Neural crest cell (in vitro differentiated cells): Measurements from ENCODE around the gene PNMA1. TPM values are rescaled to one million over a fixed set of nuclear protein-coding genes. Genes with fewer than 3 reads are reported as not detected.

Experiments used
- DNase-seq: peaks from one replicate; pipeline ENCODE4 v3.0.0; 2021; ENCODE audit warnings: low read depth, mixed read lengths, low spot score
- H3K27ac Mint-ChIP-seq: one replicate; pipeline ENCODE4 v1.8.0; 2021; ENCODE audit warnings: mild to moderate bottlenecking, mixed read lengths; ENCODE audit not compliant: unreplicated experiment
- H3K27me3 Mint-ChIP-seq: 2 replicates; pipeline ENCODE4 v1.8.0; 2021; ENCODE audit warnings: low read depth, mild to moderate bottlenecking, mixed read lengths
- H3K36me3 Mint-ChIP-seq: 2 replicates; pipeline ENCODE4 v1.8.0; 2021; ENCODE audit warnings: low read depth, mild to moderate bottlenecking, mixed read lengths
- H3K4me1 Mint-ChIP-seq: 2 replicates; pipeline ENCODE4 v1.8.0; 2021; ENCODE audit warnings: mixed read lengths
- H3K4me3 Mint-ChIP-seq: one replicate; pipeline ENCODE4 v1.8.0; 2021; ENCODE audit warnings: mild to moderate bottlenecking, mixed read lengths
- H3K9me3 Mint-ChIP-seq: 2 replicates; pipeline ENCODE4 v1.8.0; 2021; ENCODE audit warnings: mixed read lengths
- total RNA-seq: library from RNA; stranded (reverse); gene quantifications from 2 replicates; pipeline ENCODE4 v1.2.1, GENCODE V29; 2021
- TF ChIP-seq, protein P1 (sequence below): fragments of 200-600 bp; sonication (generic); conservative IDR thresholded peaks from 2 replicates; pipeline ENCODE4 v1.5.0; 2021; ENCODE audit warnings: antibody characterized with exemption, mild to moderate bottlenecking

The PNMA1 gene
- total RNA-seq, 1 donor from 2014 or later = 97.4 TPM

DNA sequence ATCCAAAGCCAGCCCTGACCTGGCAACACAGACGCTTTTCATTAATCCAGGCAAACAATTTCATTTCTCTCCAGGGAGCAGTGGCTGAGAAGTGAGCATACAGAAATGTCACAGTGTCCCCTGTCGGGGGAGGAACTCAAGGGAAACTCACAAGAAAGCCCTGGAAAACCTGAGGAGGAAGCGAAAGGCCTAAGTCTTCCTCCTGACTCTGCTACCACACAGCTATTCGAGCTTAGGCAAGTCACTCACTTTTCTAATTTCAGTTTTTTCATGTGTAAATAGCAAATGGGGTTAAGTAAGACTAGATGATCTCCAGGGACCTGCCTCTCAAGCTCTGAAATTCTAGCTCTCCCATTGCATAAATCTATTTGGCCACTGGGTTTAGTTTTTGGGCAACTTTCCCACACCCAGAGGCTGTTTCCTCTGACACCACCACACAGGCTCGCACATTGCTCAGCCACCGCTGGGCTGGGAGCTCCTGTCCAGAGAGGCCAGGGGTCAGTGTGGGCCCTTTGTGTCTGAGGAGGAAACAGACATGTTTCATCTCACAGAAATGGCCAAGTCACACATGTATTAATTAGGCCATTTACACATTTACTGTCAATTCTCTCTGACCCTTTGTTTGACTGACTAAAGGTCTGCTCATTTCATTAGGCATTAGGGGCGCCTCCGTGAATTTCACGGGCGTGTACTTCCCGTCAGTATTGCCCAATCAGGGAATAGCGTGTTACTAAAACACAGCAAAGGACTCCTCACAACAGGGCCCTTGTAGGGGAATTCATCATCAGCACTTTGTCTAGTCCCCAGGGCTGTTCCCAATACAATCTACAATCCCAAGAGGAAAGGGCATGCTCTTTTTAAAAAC, 9.8 kb upstream of the PNMA1 start:
- Mint-ChIP-seq H3K27ac (peak overlapping the region; percentile 83), H3K4me1 (peaks cover 46% of the 10 kb centered on the region)

DNA sequence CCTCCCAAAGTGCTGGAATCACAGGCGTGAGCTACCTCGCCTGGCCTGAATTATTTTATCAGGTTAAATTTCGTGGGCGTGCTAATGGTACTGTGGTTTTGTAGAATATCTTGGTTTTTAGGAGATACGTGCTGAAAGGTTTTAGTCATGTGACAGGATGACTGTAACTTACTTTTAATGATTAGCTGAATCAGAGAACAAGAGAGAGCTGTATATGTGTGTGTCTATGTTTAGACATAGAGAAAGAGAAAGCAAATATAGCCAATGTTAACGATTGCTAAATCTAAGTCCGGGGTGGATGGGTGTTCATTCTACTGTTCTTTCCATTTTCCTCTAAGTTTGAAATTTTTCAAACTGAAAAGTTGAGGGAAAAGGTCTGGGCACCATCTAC, 9.2 kb upstream of the PNMA1 start:
- Mint-ChIP-seq H3K27ac (peak overlapping the region; percentile 83), H3K4me1 (peaks cover 43% of the 10 kb centered on the region), H3K9me3 (no peaks in the 10 kb centered on the region), H3K27me3 (no peaks in the 10 kb centered on the region), H3K36me3 (peaks cover 17% of the 10 kb centered on the region), H3K4me3 (peak overlapping the region; percentile 24)
- TF ChIP-seq, protein P1, sequence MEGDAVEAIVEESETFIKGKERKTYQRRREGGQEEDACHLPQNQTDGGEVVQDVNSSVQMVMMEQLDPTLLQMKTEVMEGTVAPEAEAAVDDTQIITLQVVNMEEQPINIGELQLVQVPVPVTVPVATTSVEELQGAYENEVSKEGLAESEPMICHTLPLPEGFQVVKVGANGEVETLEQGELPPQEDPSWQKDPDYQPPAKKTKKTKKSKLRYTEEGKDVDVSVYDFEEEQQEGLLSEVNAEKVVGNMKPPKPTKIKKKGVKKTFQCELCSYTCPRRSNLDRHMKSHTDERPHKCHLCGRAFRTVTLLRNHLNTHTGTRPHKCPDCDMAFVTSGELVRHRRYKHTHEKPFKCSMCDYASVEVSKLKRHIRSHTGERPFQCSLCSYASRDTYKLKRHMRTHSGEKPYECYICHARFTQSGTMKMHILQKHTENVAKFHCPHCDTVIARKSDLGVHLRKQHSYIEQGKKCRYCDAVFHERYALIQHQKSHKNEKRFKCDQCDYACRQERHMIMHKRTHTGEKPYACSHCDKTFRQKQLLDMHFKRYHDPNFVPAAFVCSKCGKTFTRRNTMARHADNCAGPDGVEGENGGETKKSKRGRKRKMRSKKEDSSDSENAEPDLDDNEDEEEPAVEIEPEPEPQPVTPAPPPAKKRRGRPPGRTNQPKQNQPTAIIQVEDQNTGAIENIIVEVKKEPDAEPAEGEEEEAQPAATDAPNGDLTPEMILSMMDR = no peak
- no peak for DNase-seq

More for the DNA sequence above, 9.8 kb upstream of the PNMA1 start:
- TF ChIP-seq, protein P1 = no peak
- no peak for DNase-seq
- Mint-ChIP-seq H3K4me3 (peak overlapping the region; percentile 24), H3K36me3 (peaks cover 19% of the 10 kb centered on the region), H3K9me3 (no peaks in the 10 kb centered on the region), H3K27me3 (no peaks in the 10 kb centered on the region)

DNA sequence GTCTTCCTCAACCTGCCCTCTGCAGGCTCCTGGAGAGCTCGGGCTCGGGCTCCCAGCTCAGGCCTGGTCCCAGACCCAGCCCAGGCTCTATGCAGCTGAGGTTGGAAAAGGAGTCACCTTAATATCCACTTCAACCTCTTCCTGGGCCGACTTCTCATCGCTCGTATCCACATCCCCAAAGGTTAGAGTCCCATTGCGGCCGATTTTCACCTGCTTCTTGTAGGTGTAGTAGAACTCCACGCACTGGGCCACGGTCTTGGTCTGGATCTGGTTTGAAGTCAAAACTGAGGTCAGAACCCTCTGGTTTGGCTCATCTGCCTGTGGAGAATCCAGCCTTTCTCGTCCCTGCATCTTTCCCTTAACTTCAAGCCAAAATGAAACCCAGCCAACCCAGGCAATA, 8.4 kb upstream of the PNMA1 start:
- Mint-ChIP-seq H3K9me3 (no peaks in the 10 kb centered on the region), H3K4me3 (no peak overlapping the region), H3K4me1 (peaks cover 49% of the 10 kb centered on the region), H3K36me3 (peaks cover 14% of the 10 kb centered on the region), H3K27ac (peak overlapping the region; percentile 50), H3K27me3 (no peaks in the 10 kb centered on the region)
- no peak for DNase-seq
- TF ChIP-seq, protein P1 = no peak

DNA sequence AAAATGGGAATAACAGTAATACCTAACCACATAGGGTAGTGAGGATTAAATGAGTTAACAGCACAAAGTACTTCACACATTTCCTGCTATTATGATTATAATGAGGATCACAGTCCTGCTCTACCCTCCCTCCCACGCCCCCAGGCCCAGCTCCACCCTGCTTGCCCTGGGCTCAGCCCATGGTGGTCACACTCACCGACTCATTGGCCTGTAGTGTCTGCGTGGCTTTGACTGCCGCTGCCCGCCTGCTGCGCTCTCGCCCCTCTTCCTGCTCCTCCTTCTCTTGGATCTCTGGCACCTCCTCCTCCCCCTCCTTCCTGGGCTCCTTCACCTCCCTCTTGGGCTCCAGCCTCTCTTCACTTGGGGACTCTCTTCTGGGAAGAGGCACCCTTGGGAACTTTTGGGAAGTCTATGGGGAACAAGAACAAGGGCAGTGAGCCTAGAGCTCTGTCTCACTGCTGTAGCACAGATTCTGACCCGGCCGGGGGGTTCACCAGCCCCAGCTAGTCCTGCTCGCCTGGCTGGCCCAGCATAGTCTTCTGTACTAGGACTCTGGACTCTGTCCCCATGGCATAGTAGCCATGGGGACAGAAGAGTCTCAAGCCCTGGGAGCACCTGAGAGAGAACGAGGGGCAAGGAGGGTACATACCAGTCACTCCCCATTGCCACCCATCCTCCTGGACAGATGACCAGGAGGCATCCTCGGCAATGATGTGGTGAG, 7.1 kb upstream of the PNMA1 start:
- TF ChIP-seq, protein P1 = no peak
- Mint-ChIP-seq H3K27ac (no peak overlapping the region), H3K9me3 (no peaks in the 10 kb centered on the region), H3K27me3 (no peaks in the 10 kb centered on the region), H3K4me3 (peak overlapping the region; percentile 54), H3K4me1 (peaks cover 58% of the 10 kb centered on the region), H3K36me3 (peaks cover 14% of the 10 kb centered on the region)
- DNase-seq = no peak

DNA sequence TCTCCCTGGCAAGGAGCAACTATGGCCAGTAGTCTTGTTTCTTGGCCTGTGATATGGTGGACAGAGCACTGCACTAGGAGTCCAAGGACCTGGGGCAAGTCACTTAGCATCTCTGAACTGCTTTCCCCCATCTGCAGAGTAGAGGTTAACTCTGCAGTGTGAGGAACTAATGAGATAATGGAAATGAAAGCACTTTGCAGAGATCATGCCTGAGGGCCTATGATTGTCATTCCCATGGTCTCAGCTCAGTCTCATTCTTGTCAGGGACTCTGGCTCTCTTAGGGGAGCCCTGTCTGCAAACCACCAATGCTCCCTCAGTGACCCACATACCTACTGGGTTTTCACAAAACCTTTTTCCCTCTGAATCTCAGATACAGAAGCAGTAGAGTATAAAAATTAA, 6.5 kb upstream of the PNMA1 start:
- TF ChIP-seq, protein P1 = no peak
- peaks cover 62% of the 10 kb centered on the region for H3K4me1 Mint-ChIP-seq
- no peak for DNase-seq
- H3K36me3 Mint-ChIP-seq = peaks cover 16% of the 10 kb centered on the region
- H3K9me3 Mint-ChIP-seq = no peaks in the 10 kb centered on the region
- H3K4me3 Mint-ChIP-seq = peak overlapping the region; percentile 54
- H3K27me3 Mint-ChIP-seq = no peaks in the 10 kb centered on the region
- no peak overlapping the region for H3K27ac Mint-ChIP-seq
